HepG2 (cell line): Measurements from ENCODE around the gene RELL1. TPM values are rescaled to one million over a fixed set of nuclear protein-coding genes. Genes with fewer than 3 reads are reported as not detected.

ENCODE experiments used
- ATAC-seq: fragments of 200-7000 bp; cut with Tn5 transposase; 3 replicates; pipeline ENCODE4 v1.9.1; 2020; ENCODE audit warnings: mild to moderate bottlenecking, moderate library complexity
- BruUV-seq: library from RNA; stranded (reverse); fragments of 400-500 nt; replicated peaks from 2 replicates; lab custom pipeline; 2021; lab: Mats Ljungman, UMichigan
- CTCF ChIA-PET: fragments of 300-600 bp; formaldehyde crosslinking; extraction: SDS; loops from one replicate; lab custom pipeline; 2021; ENCODE audit warnings: low total read pairs, inconsistent platforms, low intra/inter-chr PET ratio; lab: Yijun Ruan, JAX
- POLR2A ChIA-PET: fragments of 350-600 bp; sonication (Branson Sonifier 250); formaldehyde crosslinking; loops from one replicate; lab custom pipeline; 2020; ENCODE audit warnings: antibody characterized with exemption, inconsistent platforms; lab: Yijun Ruan, JAX
- DNase-seq: peaks from one replicate; pipeline ENCODE4 v3.0.0-alpha.2; 2015; ENCODE audit warnings: low spot score
- FAIRE-seq: peaks from 3 replicates; lab custom pipeline; 2011; peaks lifted over from hg19 to GRCh38; lab: Jason Lieb, UNC
- H2AFZ ChIP-seq: one replicate; pipeline ENCODE4 v1.6.1; 2011; ENCODE audit warnings: low read length, inconsistent platforms
- H3K27ac ChIP-seq: fragments of 300-600 bp; 3 replicates; pipeline ENCODE4 v1.8.0; 2011; ENCODE audit warnings: mixed run types, mild to moderate bottlenecking, mixed read lengths, low read length, inconsistent platforms; ENCODE audit not compliant: insufficient read depth; ENCODE audit errors: extremely low read length
- H3K27me3 ChIP-seq, 2 experiments: fragments of 200-600 bp in 1 of 2; 2 replicates in 1 of 2; 3 replicates in 1 of 2; pipeline versions ENCODE4 v1.6.0 to v1.8.0; 2011; ENCODE audit warnings: low read length in 2 of 2, mild to moderate bottlenecking in 2 of 2, moderate library complexity in 2 of 2, inconsistent platforms in 1 of 2; ENCODE audit not compliant: insufficient read depth in 2 of 2, control insufficient read depth in 1 of 2
- H3K36me3 ChIP-seq, 2 experiments: fragments of 200-600 bp in 1 of 2; replicated peaks in 1 of 2; 2 replicates in 1 of 2; 3 replicates in 1 of 2; pipeline versions ENCODE4 v1.5.1 to v1.8.0; 2011; ENCODE audit warnings: low read length in 2 of 2, inconsistent platforms in 1 of 2; ENCODE audit not compliant: insufficient read depth in 2 of 2, control insufficient read depth in 1 of 2
- H3K4me1 ChIP-seq: 2 replicates; pipeline ENCODE4 v1.5.1; 2012; ENCODE audit warnings: low read length, inconsistent platforms; ENCODE audit not compliant: insufficient read depth
- H3K4me2 ChIP-seq: 2 replicates; pipeline ENCODE4 v1.6.0; 2011; ENCODE audit warnings: low read depth, low read length, inconsistent platforms
- H3K4me3 ChIP-seq, 3 experiments: fragments of 200-600 bp in 1 of 3; sonication (generic), shearing (Covaris generic) in 1 of 3; replicated peaks in 1 of 3; 2 replicates each; pipeline ENCODE4 v1.5.1; 2011 to 2016; ENCODE audit warnings: low read length in 3 of 3, inconsistent platforms in 2 of 3, low read depth in 2 of 3, mild to moderate bottlenecking in 2 of 3, control low read depth in 1 of 3, mixed read lengths in 1 of 3; ENCODE audit not compliant: insufficient read depth in 1 of 3
- H3K79me2 ChIP-seq: one replicate; pipeline ENCODE4 v1.6.1; 2011; ENCODE audit warnings: low read length, inconsistent platforms; ENCODE audit not compliant: insufficient read depth
- H3K9ac ChIP-seq: 2 replicates; pipeline ENCODE4 v1.6.0; 2011; ENCODE audit warnings: mild to moderate bottlenecking, low read depth, low read length, inconsistent platforms; ENCODE audit not compliant: insufficient read depth
- H3K9me3 ChIP-seq: 2 replicates; pipeline ENCODE4 v1.5.1; 2012; ENCODE audit warnings: mild to moderate bottlenecking, low read length
- H4K20me1 ChIP-seq: 2 replicates; pipeline ENCODE4 v1.6.0; 2011; ENCODE audit warnings: inconsistent platforms, mild to moderate bottlenecking, low read length, moderate library complexity; ENCODE audit not compliant: insufficient read depth
- MAZ ChIP-seq, 2 experiments: sonication (generic) in 1 of 2; formaldehyde crosslinking in 1 of 2; IDR thresholded peaks; 2 replicates each; pipeline versions ENCODE4 v1.5.0 to v1.6.1; 2012 to 2020; ENCODE audit warnings: low read depth in 2 of 2, mild to moderate bottlenecking in 2 of 2, borderline replicate concordance in 1 of 2, improper control_type of control experiment in 1 of 2, low read length in 1 of 2, missing genetic modification reagents in 1 of 2, moderate library complexity in 1 of 2
- REL ChIP-seq: sonication (generic); formaldehyde crosslinking; conservative IDR thresholded peaks from 2 replicates; pipeline ENCODE4 v1.8.0; 2022; ENCODE audit warnings: mild to moderate bottlenecking, missing genetic modification reagents, moderate library complexity
- ZFP36 ChIP-seq: fragments of 150-350 bp; IDR thresholded peaks from 2 replicates; pipeline ENCODE4 v1.6.1; 2018; ENCODE audit warnings: borderline replicate concordance, low read length, low read depth; ENCODE audit not compliant: partially characterized antibody
- ZKSCAN1 ChIP-seq: fragments of 150-350 bp; IDR thresholded peaks from 2 replicates; pipeline ENCODE4 v1.6.1; 2014; ENCODE audit warnings: low read length
- ZNF124 ChIP-seq: sonication (generic); formaldehyde crosslinking; IDR thresholded peaks from 2 replicates; pipeline ENCODE4 v1.4.0; 2020; ENCODE audit warnings: missing genetic modification reagents
- ZNF33A ChIP-seq: sonication (generic); formaldehyde crosslinking; IDR thresholded peaks from 2 replicates; pipeline ENCODE4 v1.5.1; 2020; ENCODE audit warnings: missing genetic modification reagents, mild to moderate bottlenecking, moderate library complexity, borderline replicate concordance
- ZNF543 ChIP-seq: sonication (generic); formaldehyde crosslinking; IDR thresholded peaks from 2 replicates; pipeline ENCODE4 v1.4.0; 2020; ENCODE audit warnings: mild to moderate bottlenecking, missing genetic modification reagents
- ZNF737 ChIP-seq: sonication (generic); formaldehyde crosslinking; IDR thresholded peaks from 2 replicates; pipeline ENCODE4 v1.5.0; 2020; ENCODE audit warnings: missing genetic modification reagents, mild to moderate bottlenecking, borderline replicate concordance
- WGBS: methylation state at CpG from one replicate; pipeline ENCODE4 v1.1.6; 2017; ENCODE audit warnings: low lambda C conversion rate; 5-methylcytosine and 5-hydroxymethylcytosine counted together
- in situ Hi-C: cut with HindIII; loops from 2 replicates; pipeline ENCODE4 v1.10.0; 2017; ENCODE audit warnings: low pct_unique_long_range_greater_than_20kb; ENCODE audit not compliant: extremely low pct_ligation_motif_present
- intact Hi-C: fragments of 100-400 bp; cut with micrococcal nuclease; formaldehyde crosslinking; loops from one replicate; pipeline ENCODE4 v1.10.0; 2022; ENCODE audit not compliant: unreplicated experiment
- polyA plus RNA-seq, 8 experiments: library from polyadenylated mRNA; depleted of rRNA in 3 of 8; stranded (reverse) in 7 of 8; unstranded in 1 of 8; fragments of >200 nt; fragmentation: Illumina TruSeq in 4 of 8; extraction: Trizol in 4 of 8; gene quantifications; 2 replicates each; pipeline versions ENCODE4 v1.2.1 to v1.2.3, GENCODE V29; 2011 to 2016; ENCODE audit warnings: low read depth in 4 of 8, missing spikeins in 1 of 8, mixed read lengths in 1 of 8; ENCODE audit not compliant: insufficient read depth in 1 of 8
- total RNA-seq, 5 experiments: library from RNA; depleted of rRNA; stranded (reverse); fragments of >200 nt; fragmentation: Illumina TruSeq; extraction: Trizol; gene quantifications; 2 replicates each; pipeline ENCODE4 v1.2.3, GENCODE V29; 2016; ENCODE audit warnings: low read depth in 1 of 5
- TF ChIP-seq, protein P1 (sequence below): sonication (generic); formaldehyde crosslinking; IDR thresholded peaks from 2 replicates; pipeline ENCODE4 v1.8.1; 2023; ENCODE audit warnings: missing genetic modification reagents, inconsistent platforms, borderline replicate concordance

RELL1 gene
- total and polyA plus RNA-seq, 2 of the 13 experiments (the other 11 are each of a cell fraction or from before 2014, with no cell fraction given), result 8.4 to 58.4 TPM

DNA sequence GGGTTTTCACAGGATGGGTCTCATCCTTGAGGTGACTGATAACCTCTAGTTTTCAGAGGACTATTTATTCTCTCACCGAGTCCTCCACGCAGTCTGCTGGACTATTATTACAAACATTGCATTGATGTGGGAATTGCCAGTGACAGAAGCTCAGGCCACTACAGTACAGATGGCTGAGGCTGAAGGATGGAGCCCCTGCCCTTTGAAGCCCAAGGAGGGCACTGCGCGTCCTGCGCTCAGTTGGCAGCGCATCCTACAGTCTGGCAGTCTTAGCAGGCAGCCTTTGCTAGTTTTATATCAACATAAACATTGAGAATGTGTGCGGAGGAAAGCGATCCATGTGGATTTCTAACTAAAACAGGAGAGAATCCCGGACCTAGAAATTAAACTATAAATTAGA is 1.5 kb upstream of the RELL1 start:
- ATAC-seq, result no peak
- no peaks in the 10 kb centered on the region for H3K36me3 ChIP-seq
- intact Hi-C loops (loop anchor here (5.0 to 10.0 kb wide), 2 partner anchors 95 to 977 kb away; partner anchors contain the start of gene KLF3), in situ Hi-C loops (loop anchor here (5.0 kb wide), 1 partner anchor 85 kb away; no protein-coding TSS in a partner anchor)
- peaks cover 34% of the 10 kb centered on the region for H3K4me1 ChIP-seq
- H3K27ac ChIP-seq, result no peak overlapping the region
- no peak for TF ChIP-seq ZNF124 (CRISPR knock-in tag)
- no peak for TF ChIP-seq MAZ (IDR thresholded peaks at IDR 0.05; ENCODE audit: borderline replicate concordance, low read depth, low read length)
- TF ChIP-seq MAZ (CRISPR knock-in tag; IDR thresholded peaks at IDR 0.05; ENCODE audit: low read depth), result no peak
- TF ChIP-seq REL (CRISPR knock-in tag), result no peak
- TF ChIP-seq ZKSCAN1, result no peak
- peak overlapping the region; percentile 64 to 75 (median 74); a peak in 3 of 6 replicates for H3K4me3 ChIP-seq
- H3K9me3 ChIP-seq, result peaks cover 1% of the 10 kb centered on the region; the same call in 1 of the 2 replicates
- peak overlapping the region; percentile 65; the same call in 1 of the 2 replicates for H3K9ac ChIP-seq
- H3K27me3 ChIP-seq, result no peaks in the 10 kb centered on the region; a peak in 1 of 5 replicates
- BruUV-seq, result no TSS peak
- peak overlapping the region; percentile 92 for H3K4me2 ChIP-seq
- ChIA-PET CTCF (no interaction called here), POLR2A (no interaction called here)
- H3K79me2 ChIP-seq, result peaks cover 23% of the 10 kb centered on the region
- H2AFZ ChIP-seq, result peak overlapping the region; percentile 80
- no peaks in the 10 kb centered on the region for H4K20me1 ChIP-seq
- FAIRE-seq, result no peak
- DNase-seq, result no peak
- WGBS, result 95% methylated on average over 7 of the region's 9 CpGs

DNA sequence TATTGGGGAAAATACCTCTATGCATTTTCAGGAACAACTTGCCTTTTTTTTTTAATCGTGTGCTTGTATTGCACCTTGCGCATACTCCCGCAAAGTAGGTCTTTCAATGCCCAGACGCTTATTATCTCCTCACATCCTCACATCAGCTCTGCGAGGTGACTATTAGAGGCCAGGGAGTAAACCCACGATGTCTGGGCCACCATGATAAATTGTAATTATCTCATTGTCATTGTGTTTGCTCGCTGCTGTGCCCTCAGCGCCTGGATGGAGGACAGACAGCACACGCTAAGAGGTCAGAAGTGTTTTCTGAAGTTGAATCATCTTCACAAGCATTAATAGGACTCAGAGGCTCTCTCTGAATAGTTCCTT is 1.0 kb upstream of the RELL1 start:
- H4K20me1 ChIP-seq, result no peaks in the 10 kb centered on the region
- H3K79me2 ChIP-seq, result peaks cover 29% of the 10 kb centered on the region
- peak overlapping the region; percentile 80 for H2AFZ ChIP-seq
- WGBS, result 9% methylated on average over 9 of the region's 9 CpGs
- intact Hi-C loops, result loop anchor here (5.0 to 10.0 kb wide), 2 partner anchors 95 to 978 kb away; partner anchors contain the start of gene KLF3
- ChIA-PET POLR2A (interaction anchor here (1.1 to 1.3 kb wide), 4 partner anchors 11 to 115 kb away, joined by 3 to 12 read pairs (median 6); no protein-coding TSS in a partner anchor), CTCF (no interaction called here)
- H3K36me3 ChIP-seq, result no peaks in the 10 kb centered on the region
- H3K9me3 ChIP-seq, result no peaks in the 10 kb centered on the region
- peak overlapping the region; percentile 65 for H3K9ac ChIP-seq
- peaks cover 39% of the 10 kb centered on the region for H3K4me1 ChIP-seq
- ATAC-seq (no peak), DNase-seq (no peak), FAIRE-seq (no peak)
- TSS peak; percentile 82 for BruUV-seq
- H3K4me3 ChIP-seq, result peak overlapping the region; percentile 64 to 75 (median 74)
- peak overlapping the region; percentile 92 for H3K4me2 ChIP-seq
- in situ Hi-C loops, result loop anchor here (5.0 kb wide), 1 partner anchor 85 kb away; no protein-coding TSS in a partner anchor
- peak overlapping the region; percentile 63 for H3K27ac ChIP-seq
- no peaks in the 10 kb centered on the region; a peak in 1 of 5 replicates for H3K27me3 ChIP-seq
- TF ChIP-seq ZNF737 (CRISPR knock-in tag), result no peak
- 0 out of 2 replicates have a peak, but pooled peaks have one; percentile 29 for TF ChIP-seq ZNF543 (CRISPR knock-in tag)
- TF ChIP-seq ZFP36, result no peak
- no peak for TF ChIP-seq ZNF33A (CRISPR knock-in tag)
- TF ChIP-seq, protein P1, sequence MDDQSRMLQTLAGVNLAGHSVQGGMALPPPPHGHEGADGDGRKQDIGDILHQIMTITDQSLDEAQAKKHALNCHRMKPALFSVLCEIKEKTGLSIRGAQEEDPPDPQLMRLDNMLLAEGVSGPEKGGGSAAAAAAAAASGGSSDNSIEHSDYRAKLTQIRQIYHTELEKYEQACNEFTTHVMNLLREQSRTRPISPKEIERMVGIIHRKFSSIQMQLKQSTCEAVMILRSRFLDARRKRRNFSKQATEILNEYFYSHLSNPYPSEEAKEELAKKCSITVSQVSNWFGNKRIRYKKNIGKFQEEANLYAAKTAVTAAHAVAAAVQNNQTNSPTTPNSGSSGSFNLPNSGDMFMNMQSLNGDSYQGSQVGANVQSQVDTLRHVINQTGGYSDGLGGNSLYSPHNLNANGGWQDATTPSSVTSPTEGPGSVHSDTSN (CRISPR knock-in tag), result no peak
